ENCODE data around the gene PCYT1A. TPM values are rescaled to one million over a fixed set of nuclear protein-coding genes. Genes with fewer than 3 reads are reported as not detected.

PCYT1A gene
- total and polyA plus RNA-seq, 10 of the 15 experiments (the other 5 are each of a cell fraction or from before 2014, with no cell fraction given), result 10.8 to 64.3 (median 48.6) TPM

- WGBS (ENCODE audit: insufficient coverage, insufficient replicate concordance, low lambda C conversion rate, missing lambda C conversion rate), result 19% methylated on average over 14 of the region's 16 CpGs
Observed at GRCh38 chr3:196251918-196252317, 35.6 kb downstream of the PCYT1A start.

GRCh38 chr3:196246612-196247308, 40.8 kb downstream of the PCYT1A start:
- Histone ChIP-seq H4K20me1 (ENCODE audit: control insufficient read depth, insufficient read depth) (no peaks in the 10 kb centered on the region), H3K27ac (ENCODE audit: control insufficient read depth, insufficient read depth) (no peak overlapping the region), H3K79me2 (ENCODE audit: control insufficient read depth, insufficient read depth, low read length) (no peaks in the 10 kb centered on the region; the same call in 1 of the 2 replicates), H2AFZ (ENCODE audit: control insufficient read depth, low read depth, low read length) (no peak overlapping the region), H3K9me3 (replicated peaks; ENCODE audit: control insufficient read depth, insufficient read depth, low read length) (peaks cover 2% of the 10 kb centered on the region; the same call in 1 of the 3 replicates), H3K4me3 (no peak overlapping the region), H3K36me3 (ENCODE audit: control insufficient read depth in 2 of 2, insufficient read depth in 2 of 2, low read length in 1 of 2) (peaks cover 5 to 31% of the 10 kb centered on the region in 2 experiments; a peak in 3 of 4 replicates), H3K4me2 (ENCODE audit: control insufficient read depth, insufficient read depth) (no peak overlapping the region), H3K4me1 (ENCODE audit: control insufficient read depth, insufficient read depth, low read length) (no peaks in the 10 kb centered on the region), H3K27me3 (replicated peaks in 1 of 2; ENCODE audit: control insufficient read depth in 2 of 2, insufficient read depth in 2 of 2, low read length in 1 of 2) (no peaks in the 10 kb centered on the region), H3K9ac (ENCODE audit: control insufficient read depth, insufficient read depth, low read length) (no peak overlapping the region)
- ChIA-PET CTCF (no interaction called here), POLR2A (interaction anchor here (0.6 kb wide), 1 partner anchor 209 kb away, joined by 7 read pairs; no protein-coding TSS in a partner anchor), SMC1A (ENCODE audit: uncharacterized antibody, unreplicated experiment) (interaction anchor here (1.5 kb wide), 1 partner anchor 240 kb away, joined by 3 read pairs; no protein-coding TSS in a partner anchor), RAD21 (ENCODE audit: unreplicated experiment) (no interaction called here)
- ATAC-seq, result no peak
- FAIRE-seq, result no peak
- WGBS (ENCODE audit: insufficient coverage, insufficient replicate concordance, low lambda C conversion rate, missing lambda C conversion rate), result 96% methylated on average over 12 of the region's 13 CpGs
- no peak for TF ChIP-seq BCL11A (IDR thresholded peaks at IDR 0.05; ENCODE audit: low read depth, low read length)
- no peak for TF ChIP-seq ZNF592 (IDR thresholded peaks at IDR 0.05)
- 0 out of 2 replicates have a peak, but pooled peaks have one; percentile 21 for TF ChIP-seq TCF12 (IDR thresholded peaks at IDR 0.05; ENCODE audit: low read depth, low read length)
- in situ Hi-C loops (cut with MboI) (no loop called here), intact Hi-C loops (cut with micrococcal nuclease; ENCODE audit: unreplicated experiment) (no loop called here)
- no TSS peak for BruUV-seq (replicated peaks)
- DNase-seq (ENCODE audit: low read depth, low spot score), result no peak

More at GRCh38 chr3:196251918-196252317, 35.6 kb downstream of the PCYT1A start:
- BruUV-seq (replicated peaks), result no TSS peak
- H3K27ac ChIP-seq (ENCODE audit: control insufficient read depth, insufficient read depth), result no peak overlapping the region
- intact Hi-C loops (cut with micrococcal nuclease; ENCODE audit: unreplicated experiment) (loop anchor here (2.0 to 10.0 kb wide), 3 partner anchors 113 to 271 kb away; no protein-coding TSS in a partner anchor), in situ Hi-C loops (cut with MboI) (loop anchor here (5.0 kb wide), 1 partner anchor 270 kb away; no protein-coding TSS in a partner anchor)
- no peaks in the 10 kb centered on the region for H3K27me3 ChIP-seq (replicated peaks in 1 of 2; ENCODE audit: control insufficient read depth in 2 of 2, insufficient read depth in 2 of 2, low read length in 1 of 2)
- H3K4me1 ChIP-seq (ENCODE audit: control insufficient read depth, insufficient read depth, low read length), result no peaks in the 10 kb centered on the region
- DNase-seq (ENCODE audit: low read depth, low spot score) (no peak), ATAC-seq (no peak), FAIRE-seq (no peak)
- H3K9me3 ChIP-seq (replicated peaks; ENCODE audit: control insufficient read depth, insufficient read depth, low read length), result peaks cover 2% of the 10 kb centered on the region; the same call in 1 of the 3 replicates
- peaks cover 4% of the 10 kb centered on the region; the same call in 1 of the 2 replicates for H4K20me1 ChIP-seq (ENCODE audit: control insufficient read depth, insufficient read depth)
- ChIA-PET CTCF (interaction anchor here (0.6 to 2.8 kb wide), 9 partner anchors 14 to 690 kb away, joined by 3 to 13 read pairs (median 4); partner anchors contain the start of gene DYNLT2B), POLR2A (interaction anchor here (0.5 kb wide), 1 partner anchor 265 kb away, joined by 3 read pairs; no protein-coding TSS in a partner anchor), SMC1A (ENCODE audit: uncharacterized antibody, unreplicated experiment) (interaction anchor here (0.7 to 2.8 kb wide), 7 partner anchors 30 to 271 kb away, joined by 3 to 21 read pairs (median 4); no protein-coding TSS in a partner anchor), RAD21 (ENCODE audit: unreplicated experiment) (interaction anchor here (1.4 to 2.5 kb wide), 2 partner anchors 25 to 266 kb away, joined by 3 to 15 read pairs; no protein-coding TSS in a partner anchor)
- H3K79me2 ChIP-seq (ENCODE audit: control insufficient read depth, insufficient read depth, low read length), result peaks cover 2% of the 10 kb centered on the region
- no peak overlapping the region for H3K9ac ChIP-seq (ENCODE audit: control insufficient read depth, insufficient read depth, low read length)
- H2AFZ ChIP-seq (ENCODE audit: control insufficient read depth, low read depth, low read length), result no peak overlapping the region
- TF ChIP-seq PAX5 (IDR thresholded peaks at IDR 0.05; ENCODE audit: borderline replicate concordance, low read depth, low read length), result peak; percentile 21; the same call in 1 of the 2 replicates
- no peak for TF ChIP-seq MYB (IDR thresholded peaks at IDR 0.05; ENCODE audit: borderline replicate concordance, low read depth, low read length)
- TF ChIP-seq YY1 (IDR thresholded peaks at IDR 0.05; ENCODE audit: low read depth, low read length), result no peak
- no peak for TF ChIP-seq POLR2A (IDR thresholded peaks at IDR 0.05; ENCODE audit: low read depth, low read length)
- TF ChIP-seq CHD4 (IDR thresholded peaks at IDR 0.05), result no peak
- no peak overlapping the region for H3K4me2 ChIP-seq (ENCODE audit: control insufficient read depth, insufficient read depth)
- no peak overlapping the region for H3K4me3 ChIP-seq
- H3K36me3 ChIP-seq (ENCODE audit: control insufficient read depth in 2 of 2, insufficient read depth in 2 of 2, low read length in 1 of 2), result peaks cover 5 to 15% of the 10 kb centered on the region in 2 experiments

All from GM12878 (cell line).